GM23338 (cell line): ENCODE data around the gene TTC21B. TPM values are rescaled to one million over a fixed set of nuclear protein-coding genes. Genes with fewer than 3 reads are reported as not detected.

ENCODE experiments used
- ATAC-seq: fragments of 200-7000 bp; cut with Tn5 transposase; 3 replicates; pipeline ENCODE4 v1.9.1; 2020
- DNase-seq: peaks from one replicate; pipeline ENCODE4 v3.0.0-alpha.2; 2015; ENCODE audit warnings: low spot score
- H2AFZ ChIP-seq: fragments of 200-600 bp; sonication (generic); 2 replicates; pipeline ENCODE4 v1.8.0; 2016; ENCODE audit warnings: antibody characterized with exemption, mild to moderate bottlenecking, moderate library complexity
- H3F3A ChIP-seq: fragments of 200-600 bp; sonication (generic); replicated peaks from 2 replicates; pipeline ENCODE4 v1.8.0; 2017; ENCODE audit warnings: antibody characterized with exemption, mixed run types, low read depth
- H3K27ac ChIP-seq: fragments of 200-600 bp; sonication (generic); 2 replicates; pipeline ENCODE4 v1.6.1; 2016; ENCODE audit warnings: low read depth
- H3K27me3 ChIP-seq: fragments of 200-600 bp; sonication (generic); 2 replicates; pipeline ENCODE4 v1.8.0; 2016; ENCODE audit warnings: mild to moderate bottlenecking, mixed run types, moderate library complexity; ENCODE audit not compliant: insufficient read depth
- H3K36me3 ChIP-seq: fragments of 200-600 bp; sonication (generic); 2 replicates; pipeline ENCODE4 v1.8.0; 2016; ENCODE audit warnings: mild to moderate bottlenecking; ENCODE audit not compliant: insufficient read depth
- H3K4me1 ChIP-seq: fragments of 200-600 bp; sonication (generic); 2 replicates; pipeline ENCODE4 v1.8.0; 2016; ENCODE audit warnings: mild to moderate bottlenecking, moderate library complexity; ENCODE audit not compliant: insufficient read depth
- H3K4me2 ChIP-seq: fragments of 200-600 bp; sonication (generic); 2 replicates; pipeline ENCODE4 v1.7.1; 2017; ENCODE audit warnings: mixed run types
- H3K4me3 ChIP-seq: fragments of 200-600 bp; sonication (generic); 2 replicates; pipeline ENCODE4 v1.6.1; 2016; ENCODE audit warnings: mixed run types
- H3K79me2 ChIP-seq: fragments of 200-600 bp; sonication (generic); replicated peaks from 2 replicates; pipeline ENCODE4 v1.8.0; 2017; ENCODE audit warnings: mild to moderate bottlenecking; ENCODE audit not compliant: insufficient read depth
- H3K9me2 ChIP-seq: fragments of 200-600 bp; sonication (generic); 2 replicates; pipeline ENCODE4 v1.8.0; 2017; ENCODE audit not compliant: insufficient read depth
- H4K20me1 ChIP-seq: fragments of 200-600 bp; sonication (generic); replicated peaks from 2 replicates; pipeline ENCODE4 v1.8.0; 2017; ENCODE audit warnings: mild to moderate bottlenecking; ENCODE audit not compliant: insufficient read depth
- H3K27ac Mint-ChIP-seq: 2 replicates; pipeline ENCODE4 v1.8.0; 2020; ENCODE audit warnings: inconsistent platforms, mild to moderate bottlenecking, moderate library complexity, mixed read lengths
- H3K27me3 Mint-ChIP-seq: 3 replicates; pipeline ENCODE4 v1.8.0; 2022; ENCODE audit warnings: low read depth, mild to moderate bottlenecking, moderate library complexity, mixed read lengths, inconsistent platforms; ENCODE audit not compliant: insufficient read depth, poor library complexity
- H3K36me3 Mint-ChIP-seq: 3 replicates; pipeline ENCODE4 v1.8.0; 2021; ENCODE audit warnings: low read depth, mild to moderate bottlenecking, inconsistent platforms, moderate library complexity, mixed read lengths
- H3K4me1 Mint-ChIP-seq: 3 replicates; pipeline ENCODE4 v1.8.0; 2020; ENCODE audit warnings: mild to moderate bottlenecking, inconsistent platforms, mixed read lengths
- H3K4me3 Mint-ChIP-seq: 3 replicates; pipeline ENCODE4 v1.8.0; 2021; ENCODE audit warnings: moderate library complexity, mild to moderate bottlenecking, inconsistent platforms, mixed read lengths
- H3K9me3 Mint-ChIP-seq: 3 replicates; pipeline ENCODE4 v1.8.0; 2020; ENCODE audit warnings: moderate library complexity, mild to moderate bottlenecking, inconsistent platforms, mixed read lengths
- CREB1 ChIP-seq: fragments of 250-450 bp; sonication (Bioruptor Pico); IDR thresholded peaks from 2 replicates; pipeline ENCODE4 v1.5.0; 2020; ENCODE audit warnings: low read depth, mild to moderate bottlenecking, moderate library complexity
- EZH2 ChIP-seq: fragments of 200-600 bp; sonication (generic); IDR thresholded peaks from one replicate; pipeline ENCODE4 v1.8.0; 2017; ENCODE audit warnings: antibody characterized with exemption, mild to moderate bottlenecking, low read depth; ENCODE audit not compliant: unreplicated experiment
- EZH2phosphoT487 ChIP-seq: fragments of 200-600 bp; sonication (generic); IDR thresholded peaks from one replicate; pipeline ENCODE4 v1.8.1; 2018; ENCODE audit warnings: antibody characterized with exemption; ENCODE audit not compliant: unreplicated experiment
- JUNB ChIP-seq: IDR thresholded peaks from one replicate; pipeline ENCODE4 v1.6.1; 2016; ENCODE audit warnings: antibody characterized with exemption; ENCODE audit not compliant: unreplicated experiment
- NANOG ChIP-seq: IDR thresholded peaks from 2 replicates; pipeline ENCODE4 v1.6.1; 2016; ENCODE audit warnings: antibody characterized with exemption, borderline replicate concordance
- POLR2AphosphoS5 ChIP-seq: IDR thresholded peaks from 2 replicates; pipeline ENCODE4 v1.6.1; 2016; ENCODE audit warnings: antibody characterized with exemption, low read depth
- STAT1 ChIP-seq: IDR thresholded peaks from one replicate; pipeline ENCODE4 v1.6.1; 2016; ENCODE audit warnings: antibody characterized with exemption; ENCODE audit not compliant: unreplicated experiment
- ZNF114 ChIP-seq: fragments of 250-450 bp; sonication (Bioruptor Pico); IDR thresholded peaks from 2 replicates; pipeline ENCODE4 v1.5.0; 2020; ENCODE audit warnings: mild to moderate bottlenecking, moderate library complexity
- ZNF331 ChIP-seq: fragments of 250-450 bp; sonication (Bioruptor Pico); IDR thresholded peaks from 2 replicates; pipeline ENCODE4 v1.5.0; 2020; ENCODE audit warnings: low read depth, mild to moderate bottlenecking, moderate library complexity
- polyA plus RNA-seq: library from polyadenylated mRNA; unstranded; fragments of >200 nt; fragmentation: Nextera tagmentation; extraction: Ambion mirVana; gene quantifications from 2 replicates; pipeline ENCODE4 v1.2.1, GENCODE V29; 2016
- total RNA-seq: library from RNA; depleted of rRNA; stranded (reverse); fragments of >200 nt; shearing (Covaris generic); gene quantifications from 2 replicates; pipeline ENCODE4 v1.2.3, GENCODE V29; 2014
- TF ChIP-seq, protein P1 (sequence below): fragments of 250-450 bp; sonication (Bioruptor Pico); IDR thresholded peaks from 2 replicates; pipeline ENCODE4 v1.5.0; 2020; ENCODE audit warnings: mild to moderate bottlenecking, moderate library complexity
- TF ChIP-seq, protein P2 (sequence below): IDR thresholded peaks from 2 replicates; pipeline ENCODE4 v1.6.1; 2016; ENCODE audit warnings: antibody characterized with exemption
- TF ChIP-seq, protein P3 (sequence below), 2 experiments: fragments of 200-600 bp in 1 of 2; sonication (generic) in 1 of 2; conservative IDR thresholded peaks; 2 replicates each; pipeline versions ENCODE4 v1.5.1 to v1.6.1; 2016 to 2017; ENCODE audit warnings: antibody characterized with exemption in 2 of 2, low read depth in 2 of 2, mild to moderate bottlenecking in 2 of 2, moderate library complexity in 1 of 2

Gene TTC21B
- total and polyA plus RNA-seq, 2 experiments from 2014 or later: 10.1 to 32.8 TPM

DNA sequence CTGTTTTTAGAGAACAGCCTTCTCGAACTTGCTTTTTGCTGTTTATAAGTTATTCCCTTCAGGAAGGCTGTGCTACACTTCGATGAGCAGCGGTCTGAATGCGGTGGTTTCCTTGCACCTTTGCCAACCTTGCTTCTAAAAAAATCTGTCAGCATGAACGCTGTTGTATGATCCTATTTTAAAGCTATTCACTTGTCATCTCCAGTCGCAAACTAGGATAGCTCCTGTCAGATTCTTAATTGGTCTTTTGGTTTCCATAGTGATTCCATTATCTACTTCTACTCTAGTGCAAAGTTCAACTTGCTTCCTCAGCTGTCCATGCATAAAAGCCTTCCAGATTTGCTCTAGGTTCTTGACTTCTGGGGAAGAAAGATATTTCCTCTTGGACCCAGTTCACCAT, 83.2 kb downstream of the TTC21B start:
- Histone ChIP-seq H3K27me3 (no peaks in the 10 kb centered on the region), H3K27ac (no peak overlapping the region), H3F3A (no peaks in the 10 kb centered on the region), H4K20me1 (no peaks in the 10 kb centered on the region), H2AFZ (no peak overlapping the region), H3K4me1 (peaks cover 7% of the 10 kb centered on the region; the same call in 1 of the 2 replicates), H3K79me2 (no peaks in the 10 kb centered on the region), H3K4me2 (no peak overlapping the region), H3K9me2 (no peaks in the 10 kb centered on the region), H3K4me3 (no peak overlapping the region), H3K36me3 (no peaks in the 10 kb centered on the region)
- Mint-ChIP-seq H3K36me3 (no peaks in the 10 kb centered on the region), H3K9me3 (no peaks in the 10 kb centered on the region), H3K27me3 (peaks cover 3% of the 10 kb centered on the region), H3K4me1 (peaks cover 5% of the 10 kb centered on the region; the same call in 2 of the 3 replicates), H3K27ac (no peak overlapping the region), H3K4me3 (no peak overlapping the region)
- DNase-seq (no peak), ATAC-seq (no peak)
- TF ChIP-seq CREB1: no peak

DNA sequence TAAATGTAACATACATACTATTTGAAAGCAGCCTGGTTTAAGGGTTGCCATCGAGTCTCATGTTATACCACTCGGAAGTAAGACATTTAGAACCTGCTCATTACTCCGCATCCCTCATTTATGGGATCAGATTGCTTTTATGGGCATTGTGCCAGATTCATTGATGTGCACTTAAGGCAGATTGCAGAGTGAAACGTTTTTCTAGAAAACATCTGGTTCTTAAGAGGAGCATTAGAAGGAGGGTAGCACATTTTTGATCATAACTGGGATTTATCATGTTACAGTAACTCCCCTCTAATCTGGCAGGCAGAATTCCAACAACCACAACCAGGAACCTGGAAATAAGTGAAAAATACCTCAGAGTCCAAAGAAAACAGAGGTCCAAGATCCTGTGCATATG, 85.4 kb downstream of the TTC21B start:
- Mint-ChIP-seq H3K4me3 (no peak overlapping the region), H3K27me3 (peaks cover 3% of the 10 kb centered on the region), H3K9me3 (no peaks in the 10 kb centered on the region), H3K27ac (no peak overlapping the region), H3K4me1 (peaks cover 5% of the 10 kb centered on the region; the same call in 2 of the 3 replicates), H3K36me3 (no peaks in the 10 kb centered on the region)
- H3K79me2 ChIP-seq: no peaks in the 10 kb centered on the region
- H3K4me1 ChIP-seq: peaks cover 7% of the 10 kb centered on the region; the same call in 1 of the 2 replicates
- no peak for DNase-seq
- no peak overlapping the region for H3K4me2 ChIP-seq
- 0 out of 2 replicates have a peak, but pooled peaks cover 4% of the 10 kb centered on the region for H3F3A ChIP-seq
- H4K20me1 ChIP-seq: no peaks in the 10 kb centered on the region
- peak overlapping the region; percentile 17; the same call in 1 of the 2 replicates for H3K27ac ChIP-seq
- no peaks in the 10 kb centered on the region for H3K27me3 ChIP-seq
- H3K36me3 ChIP-seq: no peaks in the 10 kb centered on the region
- H3K4me3 ChIP-seq: no peak overlapping the region
- no peak for ATAC-seq
- H2AFZ ChIP-seq: no peak overlapping the region
- H3K9me2 ChIP-seq: no peaks in the 10 kb centered on the region
- TF ChIP-seq CREB1 (no peak), EZH2 (no peak), EZH2phosphoT487 (no peak), POLR2AphosphoS5 (no peak), JUNB (no peak), ZNF114 (CRISPR knock-in tag) (no peak), STAT1 (no peak), ZNF331 (CRISPR knock-in tag) (no peak), NANOG (no peak)
- TF ChIP-seq, protein P1, sequence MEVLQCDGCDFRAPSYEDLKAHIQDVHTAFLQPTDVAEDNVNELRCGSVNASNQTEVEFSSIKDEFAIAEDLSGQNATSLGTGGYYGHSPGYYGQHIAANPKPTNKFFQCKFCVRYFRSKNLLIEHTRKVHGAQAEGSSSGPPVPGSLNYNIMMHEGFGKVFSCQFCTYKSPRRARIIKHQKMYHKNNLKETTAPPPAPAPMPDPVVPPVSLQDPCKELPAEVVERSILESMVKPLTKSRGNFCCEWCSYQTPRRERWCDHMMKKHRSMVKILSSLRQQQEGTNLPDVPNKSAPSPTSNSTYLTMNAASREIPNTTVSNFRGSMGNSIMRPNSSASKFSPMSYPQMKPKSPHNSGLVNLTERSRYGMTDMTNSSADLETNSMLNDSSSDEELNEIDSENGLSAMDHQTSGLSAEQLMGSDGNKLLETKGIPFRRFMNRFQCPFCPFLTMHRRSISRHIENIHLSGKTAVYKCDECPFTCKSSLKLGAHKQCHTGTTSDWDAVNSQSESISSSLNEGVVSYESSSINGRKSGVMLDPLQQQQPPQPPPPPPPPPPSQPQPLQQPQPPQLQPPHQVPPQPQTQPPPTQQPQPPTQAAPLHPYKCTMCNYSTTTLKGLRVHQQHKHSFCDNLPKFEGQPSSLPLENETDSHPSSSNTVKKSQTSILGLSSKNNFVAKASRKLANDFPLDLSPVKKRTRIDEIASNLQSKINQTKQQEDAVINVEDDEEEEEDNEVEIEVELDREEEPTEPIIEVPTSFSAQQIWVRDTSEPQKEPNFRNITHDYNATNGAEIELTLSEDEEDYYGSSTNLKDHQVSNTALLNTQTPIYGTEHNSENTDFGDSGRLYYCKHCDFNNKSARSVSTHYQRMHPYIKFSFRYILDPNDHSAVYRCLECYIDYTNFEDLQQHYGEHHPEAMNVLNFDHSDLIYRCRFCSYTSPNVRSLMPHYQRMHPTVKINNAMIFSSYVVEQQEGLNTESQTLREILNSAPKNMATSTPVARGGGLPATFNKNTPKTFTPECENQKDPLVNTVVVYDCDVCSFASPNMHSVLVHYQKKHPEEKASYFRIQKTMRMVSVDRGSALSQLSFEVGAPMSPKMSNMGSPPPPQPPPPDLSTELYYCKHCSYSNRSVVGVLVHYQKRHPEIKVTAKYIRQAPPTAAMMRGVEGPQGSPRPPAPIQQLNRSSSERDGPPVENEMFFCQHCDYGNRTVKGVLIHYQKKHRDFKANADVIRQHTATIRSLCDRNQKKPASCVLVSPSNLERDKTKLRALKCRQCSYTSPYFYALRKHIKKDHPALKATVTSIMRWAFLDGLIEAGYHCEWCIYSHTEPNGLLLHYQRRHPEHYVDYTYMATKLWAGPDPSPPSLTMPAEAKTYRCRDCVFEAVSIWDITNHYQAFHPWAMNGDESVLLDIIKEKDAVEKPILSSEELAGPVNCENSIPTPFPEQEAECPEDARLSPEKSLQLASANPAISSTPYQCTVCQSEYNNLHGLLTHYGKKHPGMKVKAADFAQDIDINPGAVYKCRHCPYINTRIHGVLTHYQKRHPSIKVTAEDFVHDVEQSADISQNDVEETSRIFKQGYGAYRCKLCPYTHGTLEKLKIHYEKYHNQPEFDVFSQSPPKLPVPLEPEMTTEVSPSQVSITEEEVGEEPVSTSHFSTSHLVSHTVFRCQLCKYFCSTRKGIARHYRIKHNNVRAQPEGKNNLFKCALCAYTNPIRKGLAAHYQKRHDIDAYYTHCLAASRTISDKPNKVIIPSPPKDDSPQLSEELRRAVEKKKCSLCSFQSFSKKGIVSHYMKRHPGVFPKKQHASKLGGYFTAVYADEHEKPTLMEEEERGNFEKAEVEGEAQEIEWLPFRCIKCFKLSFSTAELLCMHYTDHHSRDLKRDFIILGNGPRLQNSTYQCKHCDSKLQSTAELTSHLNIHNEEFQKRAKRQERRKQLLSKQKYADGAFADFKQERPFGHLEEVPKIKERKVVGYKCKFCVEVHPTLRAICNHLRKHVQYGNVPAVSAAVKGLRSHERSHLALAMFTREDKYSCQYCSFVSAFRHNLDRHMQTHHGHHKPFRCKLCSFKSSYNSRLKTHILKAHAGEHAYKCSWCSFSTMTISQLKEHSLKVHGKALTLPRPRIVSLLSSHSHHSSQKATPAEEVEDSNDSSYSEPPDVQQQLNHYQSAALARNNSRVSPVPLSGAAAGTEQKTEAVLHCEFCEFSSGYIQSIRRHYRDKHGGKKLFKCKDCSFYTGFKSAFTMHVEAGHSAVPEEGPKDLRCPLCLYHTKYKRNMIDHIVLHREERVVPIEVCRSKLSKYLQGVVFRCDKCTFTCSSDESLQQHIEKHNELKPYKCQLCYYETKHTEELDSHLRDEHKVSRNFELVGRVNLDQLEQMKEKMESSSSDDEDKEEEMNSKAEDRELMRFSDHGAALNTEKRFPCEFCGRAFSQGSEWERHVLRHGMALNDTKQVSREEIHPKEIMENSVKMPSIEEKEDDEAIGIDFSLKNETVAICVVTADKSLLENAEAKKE (CRISPR knock-in tag): no peak
- TF ChIP-seq, protein P2, sequence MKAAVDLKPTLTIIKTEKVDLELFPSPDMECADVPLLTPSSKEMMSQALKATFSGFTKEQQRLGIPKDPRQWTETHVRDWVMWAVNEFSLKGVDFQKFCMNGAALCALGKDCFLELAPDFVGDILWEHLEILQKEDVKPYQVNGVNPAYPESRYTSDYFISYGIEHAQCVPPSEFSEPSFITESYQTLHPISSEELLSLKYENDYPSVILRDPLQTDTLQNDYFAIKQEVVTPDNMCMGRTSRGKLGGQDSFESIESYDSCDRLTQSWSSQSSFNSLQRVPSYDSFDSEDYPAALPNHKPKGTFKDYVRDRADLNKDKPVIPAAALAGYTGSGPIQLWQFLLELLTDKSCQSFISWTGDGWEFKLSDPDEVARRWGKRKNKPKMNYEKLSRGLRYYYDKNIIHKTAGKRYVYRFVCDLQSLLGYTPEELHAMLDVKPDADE: no peak
- TF ChIP-seq, protein P3, sequence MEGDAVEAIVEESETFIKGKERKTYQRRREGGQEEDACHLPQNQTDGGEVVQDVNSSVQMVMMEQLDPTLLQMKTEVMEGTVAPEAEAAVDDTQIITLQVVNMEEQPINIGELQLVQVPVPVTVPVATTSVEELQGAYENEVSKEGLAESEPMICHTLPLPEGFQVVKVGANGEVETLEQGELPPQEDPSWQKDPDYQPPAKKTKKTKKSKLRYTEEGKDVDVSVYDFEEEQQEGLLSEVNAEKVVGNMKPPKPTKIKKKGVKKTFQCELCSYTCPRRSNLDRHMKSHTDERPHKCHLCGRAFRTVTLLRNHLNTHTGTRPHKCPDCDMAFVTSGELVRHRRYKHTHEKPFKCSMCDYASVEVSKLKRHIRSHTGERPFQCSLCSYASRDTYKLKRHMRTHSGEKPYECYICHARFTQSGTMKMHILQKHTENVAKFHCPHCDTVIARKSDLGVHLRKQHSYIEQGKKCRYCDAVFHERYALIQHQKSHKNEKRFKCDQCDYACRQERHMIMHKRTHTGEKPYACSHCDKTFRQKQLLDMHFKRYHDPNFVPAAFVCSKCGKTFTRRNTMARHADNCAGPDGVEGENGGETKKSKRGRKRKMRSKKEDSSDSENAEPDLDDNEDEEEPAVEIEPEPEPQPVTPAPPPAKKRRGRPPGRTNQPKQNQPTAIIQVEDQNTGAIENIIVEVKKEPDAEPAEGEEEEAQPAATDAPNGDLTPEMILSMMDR (conservative IDR thresholded peaks at IDR 0.05; ENCODE audit: low read depth in 2 of 2): no peak
